Hepatocyte (in vitro differentiated cells): ENCODE data around the gene MSI2. TPM values are rescaled to one million over a fixed set of nuclear protein-coding genes. Genes with fewer than 3 reads are reported as not detected.

Source experiments
- DNase-seq: peaks from one replicate; pipeline ENCODE4 v3.0.0-alpha.2; 2016; ENCODE audit warnings: low spot score
- H2AFZ ChIP-seq: fragments of 200-600 bp; sonication (generic); 2 replicates; pipeline ENCODE4 v1.6.0; 2016; ENCODE audit warnings: antibody characterized with exemption, mild to moderate bottlenecking
- H3K27ac ChIP-seq: fragments of 200-600 bp; sonication (generic); 2 replicates; pipeline ENCODE4 v1.5.1; 2016; ENCODE audit warnings: mild to moderate bottlenecking
- H3K27me3 ChIP-seq: fragments of 200-600 bp; sonication (generic); 2 replicates; pipeline ENCODE4 v1.6.1; 2016
- H3K36me3 ChIP-seq: fragments of 200-600 bp; sonication (generic); replicated peaks from 2 replicates; pipeline ENCODE4 v1.5.1; 2016; ENCODE audit warnings: low read depth; ENCODE audit not compliant: insufficient read depth
- H3K4me1 ChIP-seq: fragments of 200-600 bp; sonication (generic); 2 replicates; pipeline ENCODE4 v1.5.1; 2016; ENCODE audit warnings: mild to moderate bottlenecking, moderate library complexity; ENCODE audit not compliant: insufficient read depth
- H3K4me2 ChIP-seq: fragments of 200-600 bp; sonication (generic); 2 replicates; pipeline ENCODE4 v1.6.0; 2016
- H3K4me3 ChIP-seq: fragments of 200-600 bp; sonication (generic); 2 replicates; pipeline ENCODE4 v1.5.1; 2016; ENCODE audit warnings: mild to moderate bottlenecking
- H3K79me2 ChIP-seq: fragments of 200-600 bp; sonication (generic); 2 replicates; pipeline ENCODE4 v1.6.0; 2017; ENCODE audit warnings: mild to moderate bottlenecking
- H3K9me2 ChIP-seq: fragments of 200-600 bp; sonication (generic); replicated peaks from 2 replicates; pipeline ENCODE4 v1.6.0; 2017; ENCODE audit warnings: mild to moderate bottlenecking; ENCODE audit not compliant: insufficient read depth
- H3K9me3 ChIP-seq: fragments of 200-600 bp; sonication (generic); 2 replicates; pipeline ENCODE4 v1.5.1; 2016; ENCODE audit warnings: low read depth, mild to moderate bottlenecking
- H4K20me1 ChIP-seq: fragments of 200-600 bp; sonication (generic); 2 replicates; pipeline ENCODE4 v1.6.0; 2016; ENCODE audit warnings: mild to moderate bottlenecking; ENCODE audit not compliant: insufficient read depth, poor library complexity, severe bottlenecking
- CTCF ChIP-seq: fragments of 200-600 bp; sonication (generic); IDR thresholded peaks from 2 replicates; pipeline ENCODE4 v1.5.1; 2016; ENCODE audit warnings: antibody characterized with exemption, mild to moderate bottlenecking; ENCODE audit not compliant: poor library complexity
- EZH2 ChIP-seq: fragments of 200-600 bp; sonication (generic); IDR thresholded peaks from 2 replicates; pipeline ENCODE4 v1.6.1; 2016; ENCODE audit warnings: antibody characterized with exemption, mild to moderate bottlenecking, borderline replicate concordance
- EZH2phosphoT487 ChIP-seq: fragments of 200-600 bp; sonication (generic); IDR thresholded peaks from one replicate; pipeline ENCODE4 v1.6.1; 2018; ENCODE audit warnings: antibody characterized with exemption, mild to moderate bottlenecking, low read depth, moderate library complexity; ENCODE audit not compliant: unreplicated experiment, severe bottlenecking
- WGBS: methylation state at CpG from one replicate; pipeline ENCODE4 v1.1.6; 2016; ENCODE audit warnings: low lambda C conversion rate; ENCODE audit errors: missing lambda C conversion rate; 5-methylcytosine and 5-hydroxymethylcytosine counted together
- polyA plus RNA-seq: library from polyadenylated mRNA; unstranded; fragments of >200 nt; fragmentation: Nextera tagmentation; extraction: Ambion mirVana; gene quantifications from 2 replicates; pipeline ENCODE4 v1.2.1, GENCODE V29; 2016
- total RNA-seq: library from RNA; depleted of rRNA; stranded (reverse); fragments of >200 nt; gene quantifications from 2 replicates; pipeline ENCODE4 v1.2.3, GENCODE V29; 2014

Gene MSI2
- total and polyA plus RNA-seq, 2 experiments from 2014 or later: 16.1 to 60.6 TPM

GRCh38 chr17:57308543-57309186, 52.3 kb downstream of the MSI2 start:
- H3K9me2 ChIP-seq: no peaks in the 10 kb centered on the region
- H3K4me3 ChIP-seq: no peak overlapping the region
- peaks cover 62% of the 10 kb centered on the region for H3K79me2 ChIP-seq
- no peaks in the 10 kb centered on the region for H4K20me1 ChIP-seq
- no peak overlapping the region for H3K4me2 ChIP-seq
- no peak overlapping the region for H2AFZ ChIP-seq
- WGBS: 85% methylated on average over 5 of the region's 5 CpGs
- no peaks in the 10 kb centered on the region for H3K9me3 ChIP-seq
- no peaks in the 10 kb centered on the region for H3K36me3 ChIP-seq
- H3K4me1 ChIP-seq: no peaks in the 10 kb centered on the region
- TF ChIP-seq CTCF (no peak), EZH2 (no peak), EZH2phosphoT487 (no peak)
- no peak for DNase-seq
- H3K27ac ChIP-seq: peak overlapping the region; percentile 1
- H3K27me3 ChIP-seq: no peaks in the 10 kb centered on the region

- H3K4me3 ChIP-seq: no peak overlapping the region
- peaks cover 62% of the 10 kb centered on the region for H3K79me2 ChIP-seq
- DNase-seq: peak; percentile 30
- no peak overlapping the region for H2AFZ ChIP-seq
- no peaks in the 10 kb centered on the region for H3K9me3 ChIP-seq
- H4K20me1 ChIP-seq: no peaks in the 10 kb centered on the region
- H3K36me3 ChIP-seq: no peaks in the 10 kb centered on the region
- no peak overlapping the region for H3K4me2 ChIP-seq
- WGBS: 82% methylated on average over 7 of the region's 7 CpGs
- H3K27ac ChIP-seq: peak overlapping the region; percentile 43
- TF ChIP-seq EZH2 (no peak), EZH2phosphoT487 (no peak), CTCF (no peak)
- no peaks in the 10 kb centered on the region for H3K27me3 ChIP-seq
- no peaks in the 10 kb centered on the region for H3K4me1 ChIP-seq
- no peaks in the 10 kb centered on the region for H3K9me2 ChIP-seq
These were observed 53.2 kb downstream of the MSI2 start for GRCh38 chr17:57309479-57309878.

- Histone ChIP-seq H3K4me2 (no peak overlapping the region), H3K27me3 (no peaks in the 10 kb centered on the region), H3K4me3 (no peak overlapping the region), H3K27ac (no peak overlapping the region), H3K36me3 (no peaks in the 10 kb centered on the region), H3K4me1 (no peaks in the 10 kb centered on the region), H3K79me2 (peaks cover 61% of the 10 kb centered on the region), H2AFZ (no peak overlapping the region), H3K9me2 (no peaks in the 10 kb centered on the region), H4K20me1 (no peaks in the 10 kb centered on the region), H3K9me3 (no peaks in the 10 kb centered on the region)
- 93% methylated on average over 10 of the region's 10 CpGs for WGBS
- DNase-seq: no peak
- no peak for TF ChIP-seq CTCF
These were observed 55.2 kb downstream of the MSI2 start for GRCh38 chr17:57311281-57312216.
